ENCODE data around the gene DGKG.

DGKG gene

GRCh38 chr3:186167646-186168395 lies 194.2 kb downstream of the DGKG start:
- no peak for DNase-seq

- DNase-seq, result no peak
These were observed 195.3 kb downstream of the DGKG start for GRCh38 chr3:186166491-186167288.

DNA sequence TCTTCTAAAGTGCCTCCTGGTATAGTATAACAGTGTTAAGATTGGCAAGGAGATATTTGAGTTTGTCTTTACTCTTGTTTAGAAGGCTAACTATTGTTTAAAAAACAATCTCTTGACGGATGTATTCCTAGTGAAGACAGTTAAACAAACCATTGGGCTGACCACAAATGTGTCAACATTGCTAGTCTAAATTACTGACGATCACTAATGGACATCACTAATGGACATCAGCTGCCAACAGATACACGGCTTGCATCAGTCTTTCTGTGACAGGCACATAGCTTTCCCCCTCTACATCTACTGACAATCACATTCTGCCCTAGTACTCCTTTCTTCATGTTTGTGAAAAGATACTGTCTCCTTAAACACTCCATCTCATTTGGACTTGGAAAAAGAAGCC lies 196.0 kb downstream of the DGKG start:
- DNase-seq, result no peak

- DNase-seq, result no peak
These were observed 196.7 kb downstream of the DGKG start for GRCh38 chr3:186165331-186165730.

DNA sequence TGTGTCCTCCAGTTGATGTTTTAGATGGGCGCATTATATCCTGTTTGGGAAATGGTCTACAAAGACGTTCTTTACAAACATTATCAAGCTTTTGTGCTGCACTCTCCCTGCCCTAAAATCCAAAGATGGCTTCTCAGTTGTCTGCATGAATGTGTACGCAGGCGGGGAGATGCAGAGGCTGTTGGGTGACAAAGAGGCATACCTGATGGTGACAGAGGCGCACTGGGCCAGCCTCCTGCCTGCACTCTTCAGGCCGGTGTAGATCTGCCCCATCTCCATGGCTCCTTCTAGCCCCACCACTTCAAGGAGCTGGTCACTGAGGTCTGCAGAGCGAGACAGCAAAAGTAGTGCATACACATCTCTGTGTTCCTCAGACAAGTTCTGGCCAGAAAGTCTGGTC lies 197.3 kb downstream of the DGKG start:
- no peak for DNase-seq

DNA sequence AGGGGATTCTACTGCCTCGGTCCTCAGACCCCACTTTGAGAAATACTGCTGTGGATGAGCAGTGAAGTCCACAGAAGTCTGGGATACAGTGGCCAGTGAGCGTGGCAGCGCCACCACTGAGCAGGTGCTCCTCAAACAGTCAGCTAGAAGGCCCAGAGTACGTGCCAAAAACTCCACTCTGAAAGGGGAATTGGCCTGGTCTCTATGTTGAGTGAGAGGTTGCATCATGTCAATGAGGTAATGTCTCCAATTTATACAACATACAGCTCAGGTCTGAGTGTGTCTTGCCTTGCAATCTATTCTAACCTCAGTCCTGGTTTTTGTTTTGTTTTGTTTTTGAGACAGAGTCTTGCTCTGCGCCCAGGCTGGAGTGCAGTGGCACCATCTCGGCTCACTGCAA lies 199.8 kb downstream of the DGKG start:
- DNase-seq, result no peak

GRCh38 chr3:186160691-186161243 lies 201.3 kb downstream of the DGKG start:
- no peak for DNase-seq

GRCh38 chr3:186154641-186155040 lies 207.4 kb downstream of the DGKG start:
- DNase-seq, result no peak

DNA sequence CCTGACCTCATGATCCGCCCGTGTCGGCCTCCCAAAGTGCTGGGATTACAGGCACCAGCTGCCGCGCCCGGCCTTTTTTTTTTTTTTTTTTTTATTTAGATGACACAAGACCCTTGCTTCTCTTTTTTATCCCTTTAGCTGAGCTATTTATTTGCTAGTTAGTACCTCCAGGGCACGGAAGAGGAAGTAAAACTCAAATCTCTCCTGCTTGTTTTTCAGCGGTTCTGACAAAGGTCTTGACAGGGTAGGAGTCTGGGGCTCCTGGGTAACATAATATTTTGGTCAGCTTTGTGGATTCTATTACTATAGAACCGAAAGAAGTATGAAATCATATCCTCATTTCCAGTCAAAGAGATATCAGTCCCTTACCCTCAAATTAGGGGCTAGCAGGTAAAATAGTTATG lies 209.1 kb downstream of the DGKG start:
- no peak for DNase-seq

DNA sequence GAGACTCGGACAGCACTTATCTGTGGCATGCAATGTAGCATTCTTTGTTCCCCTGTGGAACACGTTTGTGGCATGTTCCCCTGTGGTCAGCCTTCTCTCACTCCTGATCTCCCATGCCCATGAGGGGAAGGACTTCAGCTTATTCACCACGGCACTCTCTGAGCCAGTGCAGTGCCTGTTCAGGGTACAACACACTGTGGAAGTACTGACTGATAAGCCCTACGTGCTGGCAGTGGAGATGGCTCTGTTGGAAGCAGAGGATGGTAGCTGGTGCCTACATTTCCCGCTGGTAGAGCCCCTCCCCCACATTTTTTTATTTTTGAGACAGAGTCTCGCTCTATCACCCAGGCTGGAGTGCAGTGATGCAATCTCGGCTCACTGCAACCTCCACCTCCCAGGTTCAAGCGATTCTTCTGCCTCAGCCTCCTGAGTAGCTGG lies 209.7 kb downstream of the DGKG start:
- DNase-seq, result no peak

DNA sequence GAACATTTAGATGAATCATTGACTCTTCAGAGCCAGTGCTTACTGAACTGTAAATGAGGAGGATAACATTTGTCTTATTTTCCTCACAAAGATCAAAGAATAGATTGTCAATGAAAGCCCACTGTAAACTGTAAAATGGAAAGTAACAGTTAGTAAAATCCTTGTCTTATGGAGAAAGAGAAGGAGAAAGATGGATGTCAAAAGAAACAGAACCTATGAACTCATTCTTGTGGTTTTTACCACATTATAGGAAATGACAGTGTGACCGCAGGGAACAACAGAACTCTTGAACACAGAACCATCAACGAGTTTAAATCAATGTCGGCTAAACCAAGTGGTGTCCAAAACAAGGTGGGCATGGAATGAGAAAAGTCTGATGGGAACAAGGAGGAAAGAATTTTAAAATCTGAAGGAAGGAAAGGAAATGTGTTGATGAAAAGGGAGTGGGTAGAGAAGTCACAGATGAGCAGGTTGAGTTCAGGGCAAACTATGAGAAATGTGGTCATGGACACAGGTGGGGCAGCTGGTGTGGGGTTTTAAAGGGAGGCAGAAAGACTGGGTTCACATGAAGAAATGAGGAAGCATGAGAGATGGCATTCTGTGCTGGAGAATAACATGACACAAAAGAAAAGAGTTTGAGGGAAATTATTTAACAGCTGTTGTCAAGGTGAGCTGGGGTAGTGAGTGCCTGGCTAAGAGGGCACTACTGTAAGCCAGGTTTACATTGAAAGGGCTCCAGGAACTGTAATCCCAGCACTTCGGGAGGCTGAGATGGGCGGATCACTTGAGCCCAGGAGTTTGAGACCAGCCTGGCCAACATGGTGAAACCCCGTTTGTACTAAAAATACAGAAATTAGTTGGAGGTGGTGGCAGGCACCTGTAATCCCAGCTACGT lies 210.7 kb downstream of the DGKG start:
- no peak for DNase-seq

- no peak for DNase-seq
These were observed 211.8 kb downstream of the DGKG start for GRCh38 chr3:186150041-186150830.

DNA sequence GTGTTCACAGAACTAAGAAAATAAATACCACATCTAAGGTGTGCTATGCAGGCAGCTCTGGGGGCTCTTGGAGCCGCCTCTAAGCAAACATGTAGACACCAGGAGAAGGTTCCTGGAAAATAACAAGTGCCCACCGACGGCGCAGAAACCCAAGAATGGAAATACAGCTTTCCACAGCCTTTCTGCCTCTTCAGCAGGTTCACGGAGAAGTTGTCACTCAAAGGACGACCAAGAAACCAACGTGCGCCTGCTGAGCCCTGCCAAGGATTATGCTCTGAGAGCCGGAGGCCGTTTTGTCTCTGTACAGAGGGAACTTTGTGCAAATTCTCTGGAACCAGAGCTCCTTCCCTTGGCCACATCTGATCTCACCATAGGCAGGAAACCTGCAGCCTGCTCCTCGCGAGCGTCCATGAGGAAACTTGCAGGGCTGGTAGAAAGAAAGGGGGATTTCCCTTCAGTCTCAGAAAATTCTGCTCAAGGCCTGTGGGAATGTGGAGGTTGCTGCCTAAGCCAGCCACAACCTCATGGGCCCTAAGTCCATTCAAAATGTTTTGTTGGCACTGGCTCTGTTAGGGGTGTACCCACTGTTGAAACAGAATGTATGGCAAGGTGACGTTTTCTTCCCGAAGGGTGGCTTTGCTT lies 212.6 kb downstream of the DGKG start:
- DNase-seq, result no peak

DNA sequence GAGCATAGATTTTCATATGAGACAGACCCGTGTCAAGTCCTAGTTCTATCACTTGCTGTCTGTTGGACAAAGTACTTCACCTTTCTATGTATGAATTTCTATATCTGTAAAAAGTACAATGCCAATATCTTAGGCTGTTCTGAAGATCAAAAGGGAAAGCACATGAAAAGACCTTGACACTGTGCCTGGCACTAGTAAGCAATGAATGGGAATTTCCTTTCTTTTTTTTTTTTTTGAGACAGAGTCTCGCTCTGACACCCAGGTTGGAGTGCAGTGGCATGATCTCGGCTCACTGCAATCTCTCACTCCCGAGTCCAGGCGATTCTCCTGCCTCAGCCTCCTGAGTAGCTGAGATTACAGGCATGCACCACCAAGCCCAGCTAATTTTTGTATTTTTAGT lies 217.8 kb downstream of the DGKG start:
- no peak for DNase-seq

GRCh38 chr3:186143250-186143649 lies 218.8 kb downstream of the DGKG start:
- DNase-seq, result no peak

DNA sequence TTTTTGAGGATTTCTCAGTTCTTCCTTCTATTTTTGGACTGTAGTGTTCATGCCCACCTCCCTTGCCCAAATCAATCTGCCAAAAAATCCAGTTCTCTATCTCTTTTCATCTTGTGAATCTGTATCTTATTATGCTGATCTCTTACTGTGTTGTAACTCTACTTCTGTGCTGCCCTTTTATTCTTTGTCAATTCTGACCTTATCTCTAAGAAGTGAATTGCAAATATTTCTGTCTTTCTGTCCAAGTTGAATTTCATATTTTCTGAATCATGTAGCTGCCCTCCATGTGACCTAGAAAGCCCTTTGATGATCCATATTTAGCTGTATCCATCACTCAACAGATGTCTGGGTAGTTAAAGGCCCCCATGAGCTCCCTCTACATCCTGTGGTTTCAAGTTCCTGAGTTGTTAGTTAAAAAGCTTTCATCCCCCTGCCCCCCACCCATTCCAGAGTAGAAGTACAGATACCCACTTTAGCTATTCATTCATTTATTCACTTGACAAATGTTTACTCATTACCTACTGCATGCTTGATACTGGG lies 219.6 kb downstream of the DGKG start:
- no peak for DNase-seq

DNA sequence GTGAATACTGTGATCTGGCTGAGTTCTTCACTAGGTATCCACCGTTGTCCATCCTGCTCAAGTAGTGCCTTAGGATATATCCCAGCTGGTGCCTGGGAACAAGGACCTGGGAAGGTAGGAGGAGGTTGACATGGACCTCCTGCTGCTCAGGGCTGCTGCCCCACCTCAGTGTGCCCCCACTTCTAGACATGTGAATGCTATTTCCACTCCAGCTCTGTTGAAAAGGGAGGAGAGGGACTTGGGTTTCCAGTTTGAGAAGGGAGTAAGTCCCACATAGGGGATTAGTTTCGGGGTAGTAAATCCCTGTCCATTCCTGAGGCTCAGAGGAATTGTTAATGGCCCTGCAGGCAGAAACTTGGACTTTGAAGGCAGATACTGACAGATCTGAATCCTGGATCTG lies 220.2 kb downstream of the DGKG start:
- no peak for DNase-seq

DNA sequence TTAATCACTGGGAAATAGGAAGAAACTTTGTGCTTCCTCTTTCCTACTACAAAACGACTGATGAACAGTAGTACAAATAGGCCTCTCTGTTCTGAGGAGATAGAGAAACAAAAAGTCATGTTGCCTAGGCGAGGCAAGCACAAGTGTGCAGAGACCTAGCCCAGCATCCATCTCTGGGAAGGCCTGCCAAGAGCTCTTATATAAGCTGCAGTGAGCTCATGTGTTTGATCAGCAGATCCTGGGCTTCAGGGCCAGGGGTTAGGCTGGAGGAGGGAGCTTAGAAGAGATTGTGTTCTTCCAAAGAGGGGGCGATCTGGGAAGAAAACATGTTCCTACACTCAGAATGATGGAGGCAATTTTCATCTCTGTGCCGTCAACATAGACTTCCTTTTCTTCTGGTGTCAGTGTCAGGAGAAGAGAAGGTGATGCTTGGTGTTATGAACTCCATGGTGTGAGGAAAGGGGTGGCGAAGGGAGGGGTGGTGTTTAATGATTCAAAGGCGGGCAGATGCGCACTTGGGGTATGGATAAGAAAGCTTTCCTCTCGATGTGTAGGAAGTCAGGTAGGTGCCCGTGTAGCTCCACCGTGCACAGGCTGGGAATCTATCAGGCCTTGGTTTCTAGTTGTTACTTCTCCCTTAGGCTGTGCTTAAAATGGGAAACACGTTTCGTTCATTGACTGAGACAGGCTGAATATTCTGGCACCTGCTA lies 223.6 kb downstream of the DGKG start:
- DNase-seq, result no peak

GRCh38 chr3:186137051-186137685 lies 224.9 kb downstream of the DGKG start:
- DNase-seq, result no peak

- no peak for DNase-seq
These were observed 228.1 kb downstream of the DGKG start for GRCh38 chr3:186133980-186134379.

Data from NCI-H2081 (cell line).